Mucosa of descending colon (tissue), 3 donors: ENCODE measurements around the gene SMIM20. TPM values are rescaled to one million over a fixed set of nuclear protein-coding genes. Genes with fewer than 3 reads are reported as not detected.

Experiments
- ATAC-seq: fragments of 200-7000 bp; cut with Tn5 transposase; one replicate; pipeline ENCODE4 v1.9.1; 2020; ENCODE audit warnings: mild to moderate bottlenecking, moderate library complexity
- DNase-seq, 3 donors: peaks; one replicate each; pipeline ENCODE4 v3.0.0-alpha.2; 2020
- H3K36me3 ChIP-seq: fragments of 200-600 bp; one replicate; pipeline ENCODE4 v1.8.0; 2021; ENCODE audit warnings: low read depth, mild to moderate bottlenecking
- H3K4me1 ChIP-seq: fragments of 200-600 bp; one replicate; pipeline ENCODE4 v1.8.0; 2021; ENCODE audit warnings: low read depth, mild to moderate bottlenecking
- H3K4me3 ChIP-seq: fragments of 200-600 bp; one replicate; pipeline ENCODE4 v1.8.0; 2021; ENCODE audit warnings: mild to moderate bottlenecking
- H3K9me3 ChIP-seq: fragments of 200-600 bp; one replicate; pipeline ENCODE4 v1.8.0; 2021; ENCODE audit warnings: mild to moderate bottlenecking
- CTCF ChIP-seq: fragments of 200-600 bp; IDR thresholded peaks from one replicate; pipeline ENCODE4 v1.8.0; 2022; ENCODE audit warnings: antibody characterized with exemption, mild to moderate bottlenecking
- intact Hi-C, 2 donors: fragments of 100-400 bp; cut with DNase I in 1 of 2; cut with micrococcal nuclease in 1 of 2; formaldehyde crosslinking; loops; one replicate each; pipeline versions ENCODE4 v1.11.0 to v1.11.1; 2022; cut with DNase I, micrococcal nuclease
- total RNA-seq, 3 donors: library from RNA; stranded (reverse); fragmentation: NEBNext Ultra II Directional in 2 of 3; extraction: Animal tissue kit (Norgen Biotek cat#: 25700) in 2 of 3; gene quantifications; one replicate each; pipeline versions ENCODE4 v1.2.1 to v1.2.4, GENCODE V29; 2021 to 2023
- donor health status: DM: no; HTN: no; CAD: no; lungs with moderate emphysema.
- donor health status: DM: no; HTN: no; CAD: no.
- donor health status: DM: no; HTN: yes; CAD: no.

The SMIM20 gene
- total RNA-seq, 3 donors from 2014 or later, result 28.1 to 36.0 (median 28.7) TPM

- no peaks in the 10 kb centered on the region for H3K36me3 ChIP-seq
- H3K4me3 ChIP-seq, result no peak overlapping the region
- no peak for TF ChIP-seq CTCF
- no peaks in the 10 kb centered on the region for H3K4me1 ChIP-seq
- H3K9me3 ChIP-seq, result no peaks in the 10 kb centered on the region
- no peak for ATAC-seq
- no peak for DNase-seq
- intact Hi-C loops, result no loop called here
These were observed 34.9 kb upstream of the SMIM20 start for GRCh38 chr4:25879091-25879584.

GRCh38 chr4:25879587-25879986, 34.4 kb upstream of the SMIM20 start:
- intact Hi-C loops, result no loop called here
- Histone ChIP-seq H3K36me3 (no peaks in the 10 kb centered on the region), H3K9me3 (no peaks in the 10 kb centered on the region), H3K4me3 (no peak overlapping the region), H3K4me1 (no peaks in the 10 kb centered on the region)
- DNase-seq (no peak), ATAC-seq (no peak)
- TF ChIP-seq CTCF, result no peak

GRCh38 chr4:25879991-25880651, 33.9 kb upstream of the SMIM20 start:
- no peak for TF ChIP-seq CTCF
- H3K36me3 ChIP-seq, result no peaks in the 10 kb centered on the region
- H3K4me3 ChIP-seq, result no peak overlapping the region
- intact Hi-C loops, result no loop called here
- ATAC-seq (no peak), DNase-seq (no peak)
- H3K9me3 ChIP-seq, result no peaks in the 10 kb centered on the region
- H3K4me1 ChIP-seq, result no peaks in the 10 kb centered on the region

GRCh38 chr4:25881193-25881592, 32.8 kb upstream of the SMIM20 start:
- intact Hi-C loops, result no loop called here
- DNase-seq (no peak), ATAC-seq (no peak)
- no peak for TF ChIP-seq CTCF
- Histone ChIP-seq H3K36me3 (no peaks in the 10 kb centered on the region), H3K4me1 (no peaks in the 10 kb centered on the region), H3K9me3 (no peaks in the 10 kb centered on the region), H3K4me3 (no peak overlapping the region)

- Histone ChIP-seq H3K4me1 (no peaks in the 10 kb centered on the region), H3K4me3 (no peak overlapping the region), H3K9me3 (no peaks in the 10 kb centered on the region), H3K36me3 (no peaks in the 10 kb centered on the region)
- TF ChIP-seq CTCF, result no peak
- ATAC-seq, result no peak
- intact Hi-C loops, result no loop called here
- DNase-seq, result no peak
These were observed 31.8 kb upstream of the SMIM20 start for GRCh38 chr4:25882226-25882625.
